Immature natural killer cell (primary cell): ENCODE measurements around the gene GRIN2A. TPM values are rescaled to one million over a fixed set of nuclear protein-coding genes. Genes with fewer than 3 reads are reported as not detected.

ENCODE experiments used
- DNase-seq, 3 donors: peaks; one replicate each; pipeline ENCODE4 v3.0.0; 2022; ENCODE audit warnings: mixed read lengths in 1 of 3
- H3K27ac Mint-ChIP-seq, 6 donors: one replicate each; pipeline ENCODE4 v1.8.0; 2020; ENCODE audit warnings: mixed read lengths in 6 of 6, mild to moderate bottlenecking in 5 of 6, inconsistent platforms in 4 of 6, moderate library complexity in 3 of 6
- H3K27me3 Mint-ChIP-seq, 3 donors: one replicate each; pipeline ENCODE4 v1.8.0; 2020 to 2021; ENCODE audit warnings: low read depth in 3 of 3, mild to moderate bottlenecking in 3 of 3, mixed read lengths in 3 of 3, moderate library complexity in 3 of 3, inconsistent platforms in 1 of 3
- H3K36me3 Mint-ChIP-seq, 3 donors: one replicate each; pipeline ENCODE4 v1.8.0; 2020; ENCODE audit warnings: mixed read lengths in 3 of 3, inconsistent platforms in 2 of 3, mild to moderate bottlenecking in 2 of 3
- H3K4me1 Mint-ChIP-seq, 2 donors: one replicate each; pipeline ENCODE4 v1.8.0; 2020; ENCODE audit warnings: inconsistent platforms in 2 of 2, mild to moderate bottlenecking in 2 of 2, mixed read lengths in 2 of 2, moderate library complexity in 1 of 2
- H3K4me3 Mint-ChIP-seq, 5 donors: one replicate each; pipeline ENCODE4 v1.8.0; 2020; ENCODE audit warnings: mild to moderate bottlenecking in 5 of 5, mixed read lengths in 5 of 5, inconsistent platforms in 3 of 5, moderate library complexity in 3 of 5
- H3K9me3 Mint-ChIP-seq, 6 donors: one replicate each; pipeline ENCODE4 v1.8.0; 2020; ENCODE audit warnings: mild to moderate bottlenecking in 6 of 6, mixed read lengths in 6 of 6, inconsistent platforms in 4 of 6, moderate library complexity in 3 of 6
- polyA plus RNA-seq, 3 donors: library from polyadenylated mRNA; unstranded; fragments of 300-500 nt; fragmentation: Illumina TruSeq; gene quantifications; one replicate each; pipeline ENCODE4 v1.2.3, GENCODE V29; 2021

GRIN2A gene
- polyA plus RNA-seq, 3 donors from 2014 or later: not detected

DNA sequence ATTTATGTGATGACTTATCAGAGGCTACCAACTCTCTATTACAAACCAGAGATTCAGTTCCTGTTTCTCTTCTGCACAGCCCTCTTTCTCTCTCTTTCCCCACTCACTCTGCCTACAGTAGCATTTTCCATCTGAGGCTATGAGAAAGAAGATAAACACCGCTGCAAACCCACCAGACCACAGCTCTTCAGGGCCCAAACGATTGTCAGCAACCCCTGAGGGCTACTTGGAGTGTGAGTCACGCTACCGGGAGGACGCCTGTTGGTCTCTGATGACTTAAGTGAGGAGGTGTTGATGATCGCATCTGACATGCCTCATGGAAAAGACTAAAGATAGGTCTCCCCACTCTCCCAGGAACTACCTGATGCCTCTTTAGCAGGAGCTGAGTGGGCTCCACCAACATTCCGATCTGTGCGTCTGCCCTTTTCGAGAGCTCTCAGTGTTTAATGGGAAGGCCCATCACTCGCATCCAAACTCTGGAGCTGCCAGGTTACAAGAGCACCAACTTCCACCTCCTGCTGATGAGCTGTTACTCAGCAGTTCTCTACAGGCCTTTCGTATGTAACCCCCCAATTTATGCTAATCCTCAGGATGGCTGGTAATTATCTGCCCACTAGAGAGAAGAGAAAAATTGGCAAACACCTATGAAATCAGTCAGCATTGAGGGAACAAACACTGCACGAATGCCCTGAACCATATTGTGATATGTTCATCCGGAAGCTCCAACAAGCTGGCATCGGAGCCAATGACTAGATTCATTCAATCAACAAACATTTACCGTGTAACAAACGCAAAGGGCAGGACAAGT, 9.2 kb downstream of the GRIN2A start:
- Mint-ChIP-seq H3K4me1 (no peaks in the 10 kb centered on the region), H3K27ac (no peak overlapping the region), H3K9me3 (peaks cover 0 to 1% (median 0%) of the 10 kb centered on the region in 6 donors), H3K36me3 (no peaks in the 10 kb centered on the region), H3K27me3 (peaks cover 1 to 9% (median 3%) of the 10 kb centered on the region in 3 donors), H3K4me3 (no peak overlapping the region)
- no peak for DNase-seq

GRCh38 chr16:10171221-10171620, 11.0 kb downstream of the GRIN2A start:
- Mint-ChIP-seq H3K27me3 (peaks cover 2 to 3% (median 3%) of the 10 kb centered on the region in 3 donors), H3K27ac (no peak overlapping the region), H3K36me3 (no peaks in the 10 kb centered on the region), H3K4me1 (no peaks in the 10 kb centered on the region), H3K9me3 (no peaks in the 10 kb centered on the region), H3K4me3 (no peak overlapping the region)
- no peak for DNase-seq

DNA sequence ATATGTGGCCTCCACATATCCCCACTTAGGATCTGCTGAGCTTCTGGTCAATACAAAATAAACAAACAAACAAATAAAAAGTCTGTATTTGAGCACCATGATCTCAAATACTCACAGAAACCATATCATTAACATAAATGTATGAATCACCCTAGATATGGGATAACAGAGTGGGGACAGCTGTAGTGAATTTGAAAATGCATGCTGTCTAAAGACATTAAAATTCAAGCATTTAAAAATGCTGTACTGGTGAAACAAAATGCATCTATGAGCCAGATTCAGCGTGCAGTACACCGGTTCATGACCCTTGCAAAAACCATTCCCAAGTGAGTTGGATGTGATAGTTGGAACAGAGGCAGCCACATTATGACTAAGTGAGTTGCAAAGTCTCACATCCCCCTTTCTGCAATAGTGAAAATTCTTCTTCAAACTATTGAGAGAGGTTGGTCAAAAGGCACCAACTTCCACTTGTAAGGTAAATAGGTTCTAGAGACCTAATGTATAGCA, 12.3 kb downstream of the GRIN2A start:
- Mint-ChIP-seq H3K9me3 (no peaks in the 10 kb centered on the region), H3K4me1 (no peaks in the 10 kb centered on the region), H3K27me3 (peaks cover 2 to 7% (median 6%) of the 10 kb centered on the region in 3 donors), H3K4me3 (no peak overlapping the region), H3K36me3 (no peaks in the 10 kb centered on the region), H3K27ac (no peak overlapping the region)
- no peak for DNase-seq

GRCh38 chr16:10169031-10169430, 13.2 kb downstream of the GRIN2A start:
- H3K27me3 Mint-ChIP-seq: peaks cover 2 to 8% (median 7%) of the 10 kb centered on the region in 3 donors
- H3K27ac Mint-ChIP-seq: no peak overlapping the region
- no peaks in the 10 kb centered on the region for H3K9me3 Mint-ChIP-seq
- H3K4me3 Mint-ChIP-seq: no peak overlapping the region
- H3K4me1 Mint-ChIP-seq: no peaks in the 10 kb centered on the region
- no peaks in the 10 kb centered on the region for H3K36me3 Mint-ChIP-seq
- DNase-seq: no peak

GRCh38 chr16:10168258-10168657, 14.0 kb downstream of the GRIN2A start:
- H3K27me3 Mint-ChIP-seq: peaks cover 2 to 8% (median 5%) of the 10 kb centered on the region in 3 donors

DNA sequence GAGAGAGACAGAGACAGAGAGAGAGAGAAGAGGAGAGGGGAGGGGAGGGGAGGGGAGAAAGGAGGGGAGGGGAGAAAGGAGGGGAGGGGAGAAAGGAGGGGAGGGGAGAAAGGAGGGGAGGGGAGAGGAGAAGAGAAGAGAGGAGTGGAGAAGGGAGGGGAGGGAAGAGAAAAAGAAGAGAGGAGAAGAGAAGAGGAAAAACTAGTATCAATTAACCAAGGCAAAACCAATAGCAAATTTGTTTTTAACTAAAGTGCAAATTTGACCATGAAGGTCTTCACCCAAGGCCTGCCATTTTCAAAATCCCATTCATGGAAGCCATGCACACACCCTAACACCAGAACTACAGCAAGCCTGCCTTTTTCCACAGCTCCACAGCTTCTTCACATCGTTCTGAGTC, 16.6 kb downstream of the GRIN2A start:
- H3K27ac Mint-ChIP-seq: no peak overlapping the region
- no peaks in the 10 kb centered on the region for H3K4me1 Mint-ChIP-seq
- DNase-seq: no peak
- H3K27me3 Mint-ChIP-seq: peaks cover 2 to 9% (median 4%) of the 10 kb centered on the region in 3 donors
- H3K4me3 Mint-ChIP-seq: no peak overlapping the region
- H3K9me3 Mint-ChIP-seq: no peaks in the 10 kb centered on the region
- H3K36me3 Mint-ChIP-seq: no peaks in the 10 kb centered on the region

More at GRCh38 chr16:10168258-10168657, 14.0 kb downstream of the GRIN2A start:
- no peak for DNase-seq
- Mint-ChIP-seq H3K9me3 (no peaks in the 10 kb centered on the region), H3K4me1 (no peaks in the 10 kb centered on the region), H3K36me3 (no peaks in the 10 kb centered on the region), H3K4me3 (no peak overlapping the region), H3K27ac (no peak overlapping the region)

DNA sequence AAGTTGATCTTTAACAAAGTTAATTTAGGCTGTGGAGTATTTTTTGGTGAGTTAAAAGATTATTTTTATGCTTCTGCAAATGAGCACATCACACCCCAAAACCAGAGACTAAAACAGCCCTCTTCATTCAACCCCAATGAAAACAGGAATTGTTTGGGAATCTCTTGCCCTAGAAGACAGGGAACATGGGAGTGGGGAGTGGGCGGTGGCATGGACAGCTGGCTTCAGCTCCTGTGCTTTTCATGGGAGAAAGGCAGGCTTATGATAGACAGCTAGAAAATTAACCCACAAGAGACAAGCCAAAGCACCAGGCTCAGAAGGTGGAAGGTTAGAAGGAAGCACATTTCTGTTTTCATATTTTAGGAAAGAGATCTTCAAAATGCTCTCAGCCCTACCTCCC, 19.2 kb downstream of the GRIN2A start:
- H3K27ac Mint-ChIP-seq: no peak overlapping the region
- no peaks in the 10 kb centered on the region for H3K36me3 Mint-ChIP-seq
- peaks cover 1 to 9% (median 4%) of the 10 kb centered on the region in 3 donors for H3K27me3 Mint-ChIP-seq
- no peak for DNase-seq
- H3K9me3 Mint-ChIP-seq: no peaks in the 10 kb centered on the region
- H3K4me1 Mint-ChIP-seq: no peaks in the 10 kb centered on the region
- H3K4me3 Mint-ChIP-seq: no peak overlapping the region

GRCh38 chr16:10156099-10156498, 26.1 kb downstream of the GRIN2A start:
- H3K27ac Mint-ChIP-seq: no peak overlapping the region
- H3K36me3 Mint-ChIP-seq: no peaks in the 10 kb centered on the region
- no peak overlapping the region for H3K4me3 Mint-ChIP-seq
- no peak for DNase-seq
- H3K4me1 Mint-ChIP-seq: no peaks in the 10 kb centered on the region
- peaks cover 0 to 12% (median 5%) of the 10 kb centered on the region in 3 donors for H3K27me3 Mint-ChIP-seq
- H3K9me3 Mint-ChIP-seq: no peaks in the 10 kb centered on the region

GRCh38 chr16:10154389-10154788, 27.8 kb downstream of the GRIN2A start:
- Mint-ChIP-seq H3K4me3 (no peak overlapping the region), H3K9me3 (no peaks in the 10 kb centered on the region), H3K27ac (no peak overlapping the region), H3K27me3 (peaks cover 2 to 9% (median 5%) of the 10 kb centered on the region in 3 donors), H3K36me3 (no peaks in the 10 kb centered on the region), H3K4me1 (no peaks in the 10 kb centered on the region)
- no peak for DNase-seq

- Mint-ChIP-seq H3K36me3 (no peaks in the 10 kb centered on the region), H3K4me3 (no peak overlapping the region), H3K4me1 (no peaks in the 10 kb centered on the region), H3K9me3 (no peaks in the 10 kb centered on the region), H3K27me3 (peaks cover 2 to 9% (median 5%) of the 10 kb centered on the region in 3 donors), H3K27ac (no peak overlapping the region)
- no peak for DNase-seq
Measured at GRCh38 chr16:10153985-10154384, 28.2 kb downstream of the GRIN2A start.

GRCh38 chr16:10151718-10152117, 30.5 kb downstream of the GRIN2A start:
- Mint-ChIP-seq H3K4me3 (no peak overlapping the region), H3K27me3 (peaks cover 4 to 9% (median 7%) of the 10 kb centered on the region in 3 donors), H3K36me3 (no peaks in the 10 kb centered on the region), H3K4me1 (no peaks in the 10 kb centered on the region), H3K27ac (no peak overlapping the region), H3K9me3 (peaks cover 0 to 1% (median 0%) of the 10 kb centered on the region in 6 donors)
- no peak for DNase-seq

- Mint-ChIP-seq H3K27ac (no peak overlapping the region), H3K4me3 (no peak overlapping the region), H3K27me3 (peaks cover 4 to 9% (median 7%) of the 10 kb centered on the region in 3 donors), H3K36me3 (no peaks in the 10 kb centered on the region), H3K9me3 (peaks cover 0 to 1% (median 0%) of the 10 kb centered on the region in 6 donors), H3K4me1 (no peaks in the 10 kb centered on the region)
- DNase-seq: no peak
Measured at GRCh38 chr16:10150906-10151305, 31.3 kb downstream of the GRIN2A start.

GRCh38 chr16:10145542-10146035, 36.6 kb downstream of the GRIN2A start:
- H3K4me3 Mint-ChIP-seq: no peak overlapping the region
- H3K4me1 Mint-ChIP-seq: no peaks in the 10 kb centered on the region
- no peak overlapping the region for H3K27ac Mint-ChIP-seq
- H3K27me3 Mint-ChIP-seq: peaks cover 0 to 5% (median 4%) of the 10 kb centered on the region in 3 donors
- peaks cover 0 to 6% (median 0%) of the 10 kb centered on the region in 6 donors for H3K9me3 Mint-ChIP-seq
- no peaks in the 10 kb centered on the region for H3K36me3 Mint-ChIP-seq
- no peak for DNase-seq

DNA sequence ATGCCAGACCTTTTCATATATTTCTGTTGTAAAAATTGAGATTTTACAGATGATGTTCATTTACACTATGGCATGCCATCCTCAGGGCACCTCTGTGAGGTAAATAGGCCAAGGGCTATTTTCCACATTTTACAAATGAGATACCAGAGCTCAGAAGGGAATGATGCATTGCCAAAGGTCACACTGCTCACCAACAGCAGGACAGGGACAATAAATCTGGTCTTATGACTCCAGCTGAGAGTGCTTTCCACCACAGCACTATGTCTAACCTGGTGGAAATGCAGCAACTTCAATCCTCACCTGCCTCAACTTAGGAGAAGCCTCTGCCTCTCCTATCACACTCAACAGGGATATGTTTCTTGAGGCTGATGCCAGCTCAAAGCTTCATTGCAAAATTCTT, 40.6 kb downstream of the GRIN2A start:
- DNase-seq: no peak
- Mint-ChIP-seq H3K4me1 (no peaks in the 10 kb centered on the region), H3K27ac (no peak overlapping the region), H3K9me3 (peaks cover 0 to 6% (median 0%) of the 10 kb centered on the region in 6 donors), H3K36me3 (no peaks in the 10 kb centered on the region), H3K27me3 (peaks cover 0 to 1% (median 1%) of the 10 kb centered on the region in 3 donors), H3K4me3 (no peak overlapping the region)
